CD4-positive, alpha-beta T cell (primary cell): Measurements from ENCODE around the gene PPP1R9A. TPM values are rescaled to one million over a fixed set of nuclear protein-coding genes. Genes with fewer than 3 reads are reported as not detected.

ENCODE experiments used
- ATAC-seq: fragments of 200-7000 bp; cut with Tn5 transposase; one replicate; pipeline ENCODE4 v1.10.0; 2022; ENCODE audit warnings: mild to moderate bottlenecking; ENCODE audit not compliant: poor library complexity
- CTCF ChIA-PET: fragments of 350-600 bp; sonication (Branson Sonifier 250); formaldehyde crosslinking; loops from one replicate; lab custom pipeline; 2021; ENCODE audit warnings: antibody characterized with exemption, inconsistent platforms; lab: Charles Lee
- POLR2A ChIA-PET: fragments of 350-600 bp; sonication (Branson Sonifier 250); formaldehyde crosslinking; loops from one replicate; lab custom pipeline; 2021; ENCODE audit warnings: antibody characterized with exemption, inconsistent platforms; lab: Charles Lee
- DNase-seq, 14 experiments: peaks; one replicate each; pipeline ENCODE4 v3.0.0-alpha.2; 2013 to 2020; ENCODE audit warnings: mixed read lengths in 2 of 14
- H3K27ac ChIP-seq, 2 donors: one replicate each; pipeline versions ENCODE4 v1.5.1 to v1.7.0; 2013; ENCODE audit warnings: low read length in 2 of 2, low read depth in 1 of 2, mild to moderate bottlenecking in 1 of 2
- H3K27me3 ChIP-seq, 2 experiments: 1 replicate in 1 of 2; 2 replicates in 1 of 2; pipeline versions ENCODE4 v1.6.1 to v1.7.0; 2013; ENCODE audit warnings: low read length in 2 of 2, control low read depth in 1 of 2, mild to moderate bottlenecking in 1 of 2, moderate library complexity in 1 of 2; ENCODE audit not compliant: insufficient read depth in 2 of 2, control insufficient read depth in 1 of 2
- H3K36me3 ChIP-seq: one replicate; pipeline ENCODE4 v1.6.1; 2013; ENCODE audit warnings: low read length, control low read depth; ENCODE audit not compliant: insufficient read depth
- H3K4me1 ChIP-seq: one replicate; pipeline ENCODE4 v1.6.1; 2013; ENCODE audit warnings: low read length, control low read depth; ENCODE audit not compliant: insufficient read depth
- H3K4me3 ChIP-seq: one replicate; pipeline ENCODE4 v1.5.1; 2013; ENCODE audit warnings: mild to moderate bottlenecking, low read length, moderate library complexity
- H3K9me3 ChIP-seq, 2 experiments: 1 replicate in 1 of 2; 2 replicates in 1 of 2; pipeline versions ENCODE4 v1.6.1 to v1.7.0; 2013; ENCODE audit warnings: low read length in 2 of 2, mild to moderate bottlenecking in 2 of 2, control low read depth in 1 of 2, moderate library complexity in 1 of 2; ENCODE audit not compliant: control insufficient read depth in 1 of 2, insufficient read depth in 1 of 2
- H3K27ac Mint-ChIP-seq: one replicate; pipeline ENCODE4 v1.8.0; 2020; ENCODE audit warnings: mixed read lengths
- H3K27me3 Mint-ChIP-seq: one replicate; pipeline ENCODE4 v1.8.0; 2021; ENCODE audit warnings: mixed read lengths
- H3K36me3 Mint-ChIP-seq: one replicate; pipeline ENCODE4 v1.8.0; 2021; ENCODE audit warnings: low read depth, mixed read lengths
- H3K4me1 Mint-ChIP-seq: one replicate; pipeline ENCODE4 v1.8.0; 2021; ENCODE audit warnings: low read depth, mixed read lengths
- H3K4me3 Mint-ChIP-seq: one replicate; pipeline ENCODE4 v1.8.0; 2020; ENCODE audit warnings: mild to moderate bottlenecking, mixed read lengths
- H3K9me3 Mint-ChIP-seq: one replicate; pipeline ENCODE4 v1.8.0; 2020; ENCODE audit warnings: mixed read lengths
- CTCF ChIP-seq: fragments of 200-600 bp; IDR thresholded peaks from one replicate; pipeline ENCODE4 v1.8.0; 2022; ENCODE audit warnings: antibody characterized with exemption, mild to moderate bottlenecking
- intact Hi-C, 2 experiments: fragments of 100-400 bp; cut with DNase I in 1 of 2; cut with micrococcal nuclease in 1 of 2; formaldehyde crosslinking; loops; one replicate each; pipeline versions ENCODE4 v1.15.1 to v1.9.0; 2023 to 2025; cut with DNase I, micrococcal nuclease
- total RNA-seq, 174 experiments: library from RNA in 2 of 174; stranded (reverse) in 2 of 174; gene quantifications; one replicate each; pipeline ENCODE4 v1.2.3 and lab custom pipeline; 2021 to 2026

The PPP1R9A gene
- total RNA-seq, 2 experiments from 2014 or later, result not detected

GRCh38 chr7:95062901-95063300 lies 155.5 kb downstream of the PPP1R9A start:
- Mint-ChIP-seq H3K9me3 (no peaks in the 10 kb centered on the region), H3K27ac (no peak overlapping the region), H3K27me3 (no peaks in the 10 kb centered on the region), H3K4me3 (no peak overlapping the region), H3K4me1 (no peaks in the 10 kb centered on the region), H3K36me3 (no peaks in the 10 kb centered on the region)
- H3K4me3 ChIP-seq, result no peak overlapping the region
- CTCF ChIA-PET, result no interaction called here
- no peaks in the 10 kb centered on the region for H3K36me3 ChIP-seq
- peaks cover 0 to 3% of the 10 kb centered on the region in 2 experiments for H3K9me3 ChIP-seq
- ATAC-seq (no peak), DNase-seq (no peak)
- H3K4me1 ChIP-seq, result no peaks in the 10 kb centered on the region
- POLR2A ChIA-PET, result no interaction called here
- TF ChIP-seq CTCF, result no peak
- intact Hi-C loops, result no loop called here
- no peak overlapping the region for H3K27ac ChIP-seq
- H3K27me3 ChIP-seq, result no peaks in the 10 kb centered on the region

GRCh38 chr7:95066737-95067530 lies 159.5 kb downstream of the PPP1R9A start:
- no peak overlapping the region for H3K4me3 Mint-ChIP-seq
- Histone ChIP-seq H3K4me3 (no peak overlapping the region), H3K27me3 (no peaks in the 10 kb centered on the region), H3K27ac (no peak overlapping the region), H3K4me1 (no peaks in the 10 kb centered on the region), H3K36me3 (no peaks in the 10 kb centered on the region), H3K9me3 (no peaks in the 10 kb centered on the region)
- no peak overlapping the region for H3K27ac Mint-ChIP-seq
- intact Hi-C loops, result no loop called here
- H3K4me1 Mint-ChIP-seq, result no peaks in the 10 kb centered on the region
- CTCF ChIA-PET, result no interaction called here
- H3K9me3 Mint-ChIP-seq, result no peaks in the 10 kb centered on the region
- no peak for DNase-seq
- no peaks in the 10 kb centered on the region for H3K27me3 Mint-ChIP-seq
- POLR2A ChIA-PET, result no interaction called here
- no peak for TF ChIP-seq CTCF
- no peak for ATAC-seq
- no peaks in the 10 kb centered on the region for H3K36me3 Mint-ChIP-seq

- no peaks in the 10 kb centered on the region for H3K27me3 Mint-ChIP-seq
- CTCF ChIA-PET, result no interaction called here
- H3K4me1 Mint-ChIP-seq, result no peaks in the 10 kb centered on the region
- no peak overlapping the region for H3K27ac ChIP-seq
- POLR2A ChIA-PET, result no interaction called here
- no peak for TF ChIP-seq CTCF
- H3K4me3 Mint-ChIP-seq, result no peak overlapping the region
- no peaks in the 10 kb centered on the region for H3K9me3 Mint-ChIP-seq
- H3K36me3 Mint-ChIP-seq, result no peaks in the 10 kb centered on the region
- no peak overlapping the region for H3K27ac Mint-ChIP-seq
- H3K9me3 ChIP-seq, result peaks cover 0 to 4% of the 10 kb centered on the region in 2 experiments
- ATAC-seq, result no peak
- no peaks in the 10 kb centered on the region for H3K27me3 ChIP-seq
- H3K4me1 ChIP-seq, result no peaks in the 10 kb centered on the region
- no peak for DNase-seq
- intact Hi-C loops, result no loop called here
- H3K36me3 ChIP-seq, result no peaks in the 10 kb centered on the region
- no peak overlapping the region for H3K4me3 ChIP-seq
These were observed 181.3 kb downstream of the PPP1R9A start for GRCh38 chr7:95088536-95089215.
